K562 (cell line): Measurements from ENCODE around the gene SLC25A10. TPM values are rescaled to one million over a fixed set of nuclear protein-coding genes. Genes with fewer than 3 reads are reported as not detected.
A peak's percentile ranks its signal among the peaks of the same experiment; 100 is the strongest.

Experiments
- ARNT ChIP-seq, 2 experiments: fragments of 450-650 bp; IDR thresholded peaks; 2 replicates each; pipeline ENCODE4 v1.6.1; 2016; ENCODE audit warnings: mild to moderate bottlenecking in 1 of 2
- BCL6 ChIP-seq: fragments of 250-450 bp; sonication (Bioruptor Pico); IDR thresholded peaks from 2 replicates; pipeline ENCODE4 v1.4.0; 2020
- BRD9 ChIP-seq: fragments of 450-650 bp; IDR thresholded peaks from 2 replicates; pipeline ENCODE4 v1.6.1; 2018; ENCODE audit warnings: low read depth; ENCODE audit not compliant: partially characterized antibody
- CC2D1A ChIP-seq: fragments of 450-650 bp; IDR thresholded peaks from 2 replicates; pipeline ENCODE4 v1.6.1; 2017; ENCODE audit warnings: mild to moderate bottlenecking
- CREM ChIP-seq: IDR thresholded peaks from 2 replicates; pipeline ENCODE4 v1.6.1; 2014; ENCODE audit warnings: antibody characterized with exemption, low read depth
- DPF2 ChIP-seq: fragments of 450-650 bp; IDR thresholded peaks from 2 replicates; pipeline ENCODE4 v1.6.1; 2016
- FOXJ2 ChIP-seq: fragments of 200-800 bp; sonication (Bioruptor generic); IDR thresholded peaks from 2 replicates; pipeline ENCODE4 v1.6.1; 2016; ENCODE audit warnings: missing genetic modification characterization, missing compliant biosample characterization
- GABPB1 ChIP-seq: sonication (generic); formaldehyde crosslinking; IDR thresholded peaks from 2 replicates; pipeline ENCODE4 v1.8.0; 2022; ENCODE audit warnings: mild to moderate bottlenecking, missing genetic modification reagents
- HMG20B ChIP-seq: fragments of 250-450 bp; sonication (Bioruptor Pico); IDR thresholded peaks from 2 replicates; pipeline ENCODE4 v1.5.0; 2021; ENCODE audit warnings: mild to moderate bottlenecking
- NFIX ChIP-seq: fragments of 250-450 bp; sonication (Bioruptor Pico); IDR thresholded peaks from 2 replicates; pipeline ENCODE4 v1.4.0; 2020; ENCODE audit warnings: low read depth, mild to moderate bottlenecking, moderate library complexity
- POLR2AphosphoS2 ChIP-seq: IDR thresholded peaks from 2 replicates; pipeline ENCODE4 v1.6.1; 2012; ENCODE audit warnings: low read length, improper control_type of control experiment
- SMAD1 ChIP-seq: fragments of 150-350 bp; IDR thresholded peaks from 2 replicates; pipeline ENCODE4 v1.6.1; 2014; ENCODE audit warnings: low read length, low read depth; ENCODE audit not compliant: partially characterized antibody
- SMARCB1 ChIP-seq: IDR thresholded peaks from 2 replicates; pipeline ENCODE4 v1.6.1; 2011; ENCODE audit warnings: improper control_type of control experiment, low read depth; ENCODE audit not compliant: insufficient read length
- TAF7 ChIP-seq: fragments of 450-650 bp; IDR thresholded peaks from 2 replicates; pipeline ENCODE4 v1.6.1; 2016; ENCODE audit warnings: missing genetic modification characterization, missing compliant biosample characterization
- TEAD4 ChIP-seq, 2 experiments: sonication (generic) in 1 of 2; formaldehyde crosslinking in 1 of 2; IDR thresholded peaks; 2 replicates each; pipeline versions ENCODE4 v1.6.1 to v1.8.0; 2012 to 2022; ENCODE audit warnings: borderline replicate concordance in 1 of 2, inconsistent platforms in 1 of 2, low read length in 1 of 2, mild to moderate bottlenecking in 1 of 2, missing genetic modification reagents in 1 of 2
- XRCC3 ChIP-seq: fragments of 450-650 bp; IDR thresholded peaks from 2 replicates; pipeline ENCODE4 v1.6.1; 2017; ENCODE audit warnings: mild to moderate bottlenecking, moderate library complexity
- ZBTB17 ChIP-seq: fragments of 450-650 bp; formaldehyde crosslinking; IDR thresholded peaks from 2 replicates; pipeline ENCODE4 v1.4.0; 2020; ENCODE audit warnings: mild to moderate bottlenecking
- polyA plus RNA-seq, 8 experiments: library from polyadenylated mRNA; depleted of rRNA in 4 of 8; stranded (reverse) in 5 of 8; unstranded in 3 of 8; fragments of >200 nt; fragmentation: Nextera tagmentation in 2 of 8; fragmentation: Illumina TruSeq in 1 of 8; extraction: Ambion mirVana in 2 of 8; extraction: Trizol in 1 of 8; gene quantifications; 2 replicates each; pipeline versions ENCODE4 v1.2.1 to v1.2.3, GENCODE V29; 2011 to 2014; ENCODE audit warnings: inconsistent platforms in 1 of 8, missing spikeins in 1 of 8
- total RNA-seq, 7 experiments: library from RNA; depleted of rRNA in 6 of 7; stranded (reverse); fragments of >200 nt in 6 of 7; fragmentation: Illumina TruSeq in 2 of 7; extraction: Trizol in 2 of 7; gene quantifications; 2 replicates each; pipeline versions ENCODE4 v1.2.1 to v1.2.3, GENCODE V29; 2011 to 2021; ENCODE audit warnings: low replicate concordance in 1 of 7
- TF ChIP-seq, protein P1 (sequence below): sonication (generic); formaldehyde crosslinking; IDR thresholded peaks from 2 replicates; pipeline ENCODE4 v1.8.0; 2022; ENCODE audit warnings: missing genetic modification reagents, mild to moderate bottlenecking, moderate library complexity, borderline replicate concordance
- TF ChIP-seq, protein P2 (sequence below), 2 experiments: fragments of 450-650 bp; IDR thresholded peaks; 2 replicates each; pipeline ENCODE4 v1.6.1; 2018; ENCODE audit warnings: mild to moderate bottlenecking in 2 of 2, low read depth in 1 of 2; ENCODE audit not compliant: partially characterized antibody in 2 of 2
- TF ChIP-seq, protein P3 (sequence below): fragments of 450-650 bp; formaldehyde crosslinking; IDR thresholded peaks from 2 replicates; pipeline ENCODE4 v1.4.0; 2020; ENCODE audit warnings: mild to moderate bottlenecking, moderate library complexity

Gene SLC25A10
- total and polyA plus RNA-seq, 9 of the 15 experiments (the other 6 are each of a cell fraction or from before 2014, with no cell fraction given): 0.10 to 85.6 (median 34.3) TPM

DNA sequence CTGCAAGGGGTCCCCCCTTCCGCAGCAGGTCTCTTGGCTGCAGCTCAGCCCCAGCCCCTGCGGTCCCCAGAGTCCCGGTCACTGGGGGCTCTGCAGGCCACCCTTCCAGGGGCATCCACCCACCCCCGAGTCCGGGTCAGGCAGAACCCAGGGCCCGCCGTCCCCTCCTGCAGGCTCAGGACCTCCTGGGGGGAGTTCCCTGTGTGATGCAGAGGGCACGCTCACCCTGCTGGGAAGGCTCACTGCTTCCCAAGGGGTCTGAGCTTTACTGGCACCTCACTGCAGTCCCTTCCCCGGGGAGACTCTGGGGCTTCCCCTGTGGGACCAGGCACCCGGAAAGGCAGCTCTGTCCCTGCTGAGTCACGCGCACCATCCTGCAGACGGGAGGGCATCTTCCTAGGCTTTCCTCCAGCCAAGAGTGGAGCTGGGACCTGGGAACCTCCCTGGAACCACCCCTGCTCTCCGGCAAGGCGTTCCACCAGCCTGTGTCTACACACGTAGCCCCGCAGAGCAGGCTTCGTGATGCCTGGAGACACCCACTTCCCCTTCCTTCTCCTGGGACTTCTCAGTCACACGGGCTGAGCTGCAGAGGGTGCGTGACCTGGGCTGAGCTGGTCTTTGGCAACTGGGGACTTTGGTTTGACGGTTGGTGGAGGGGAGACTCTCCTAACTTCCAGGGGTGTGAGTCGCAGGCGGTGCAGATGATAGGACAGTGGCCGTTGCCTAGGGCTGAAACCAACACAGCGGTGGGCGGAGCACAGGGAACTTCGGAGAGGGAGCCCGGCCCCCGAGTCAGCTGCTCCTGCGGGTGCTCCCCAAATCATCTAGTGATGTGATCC, 23.4 kb downstream of the SLC25A10 start (continued):
- no peak for TF ChIP-seq SMAD1
- no peak for TF ChIP-seq NFIX (CRISPR knock-in tag)
- no peak for TF ChIP-seq ZBTB17 (CRISPR knock-in tag)
- no peak for TF ChIP-seq XRCC3
- 0 out of 2 replicates have a peak, but pooled peaks have one; percentile 23 for TF ChIP-seq DPF2
- no peak for TF ChIP-seq BCL6 (CRISPR knock-in tag)
- TF ChIP-seq CC2D1A: no peak
- no peak for TF ChIP-seq POLR2AphosphoS2
- TF ChIP-seq GABPB1 (CRISPR knock-in tag): 0 out of 2 replicates have a peak, but pooled peaks have one; percentile 26
- 0 out of 2 replicates have a peak, but pooled peaks have one; percentile 8 for TF ChIP-seq CREM
- TF ChIP-seq TAF7 (tag): no peak
- TF ChIP-seq, protein P1, sequence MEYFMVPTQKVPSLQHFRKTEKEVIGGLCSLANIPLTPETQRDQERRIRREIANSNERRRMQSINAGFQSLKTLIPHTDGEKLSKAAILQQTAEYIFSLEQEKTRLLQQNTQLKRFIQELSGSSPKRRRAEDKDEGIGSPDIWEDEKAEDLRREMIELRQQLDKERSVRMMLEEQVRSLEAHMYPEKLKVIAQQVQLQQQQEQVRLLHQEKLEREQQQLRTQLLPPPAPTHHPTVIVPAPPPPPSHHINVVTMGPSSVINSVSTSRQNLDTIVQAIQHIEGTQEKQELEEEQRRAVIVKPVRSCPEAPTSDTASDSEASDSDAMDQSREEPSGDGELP (CRISPR knock-in tag): peak; percentile 85; the same call in 1 of the 2 replicates
- no peak for TF ChIP-seq SMARCB1
- TF ChIP-seq, protein P2, sequence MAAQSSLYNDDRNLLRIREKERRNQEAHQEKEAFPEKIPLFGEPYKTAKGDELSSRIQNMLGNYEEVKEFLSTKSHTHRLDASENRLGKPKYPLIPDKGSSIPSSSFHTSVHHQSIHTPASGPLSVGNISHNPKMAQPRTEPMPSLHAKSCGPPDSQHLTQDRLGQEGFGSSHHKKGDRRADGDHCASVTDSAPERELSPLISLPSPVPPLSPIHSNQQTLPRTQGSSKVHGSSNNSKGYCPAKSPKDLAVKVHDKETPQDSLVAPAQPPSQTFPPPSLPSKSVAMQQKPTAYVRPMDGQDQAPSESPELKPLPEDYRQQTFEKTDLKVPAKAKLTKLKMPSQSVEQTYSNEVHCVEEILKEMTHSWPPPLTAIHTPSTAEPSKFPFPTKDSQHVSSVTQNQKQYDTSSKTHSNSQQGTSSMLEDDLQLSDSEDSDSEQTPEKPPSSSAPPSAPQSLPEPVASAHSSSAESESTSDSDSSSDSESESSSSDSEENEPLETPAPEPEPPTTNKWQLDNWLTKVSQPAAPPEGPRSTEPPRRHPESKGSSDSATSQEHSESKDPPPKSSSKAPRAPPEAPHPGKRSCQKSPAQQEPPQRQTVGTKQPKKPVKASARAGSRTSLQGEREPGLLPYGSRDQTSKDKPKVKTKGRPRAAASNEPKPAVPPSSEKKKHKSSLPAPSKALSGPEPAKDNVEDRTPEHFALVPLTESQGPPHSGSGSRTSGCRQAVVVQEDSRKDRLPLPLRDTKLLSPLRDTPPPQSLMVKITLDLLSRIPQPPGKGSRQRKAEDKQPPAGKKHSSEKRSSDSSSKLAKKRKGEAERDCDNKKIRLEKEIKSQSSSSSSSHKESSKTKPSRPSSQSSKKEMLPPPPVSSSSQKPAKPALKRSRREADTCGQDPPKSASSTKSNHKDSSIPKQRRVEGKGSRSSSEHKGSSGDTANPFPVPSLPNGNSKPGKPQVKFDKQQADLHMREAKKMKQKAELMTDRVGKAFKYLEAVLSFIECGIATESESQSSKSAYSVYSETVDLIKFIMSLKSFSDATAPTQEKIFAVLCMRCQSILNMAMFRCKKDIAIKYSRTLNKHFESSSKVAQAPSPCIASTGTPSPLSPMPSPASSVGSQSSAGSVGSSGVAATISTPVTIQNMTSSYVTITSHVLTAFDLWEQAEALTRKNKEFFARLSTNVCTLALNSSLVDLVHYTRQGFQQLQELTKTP (IDR thresholded peaks at IDR 0.05; ENCODE audit: low read depth in 1 of 2, partially characterized antibody in 2 of 2): no peak
- no peak for TF ChIP-seq BRD9
- TF ChIP-seq ARNT (IDR thresholded peaks at IDR 0.05): no peak
- no peak for TF ChIP-seq FOXJ2
- TF ChIP-seq HMG20B: no peak
- TF ChIP-seq, protein P3, sequence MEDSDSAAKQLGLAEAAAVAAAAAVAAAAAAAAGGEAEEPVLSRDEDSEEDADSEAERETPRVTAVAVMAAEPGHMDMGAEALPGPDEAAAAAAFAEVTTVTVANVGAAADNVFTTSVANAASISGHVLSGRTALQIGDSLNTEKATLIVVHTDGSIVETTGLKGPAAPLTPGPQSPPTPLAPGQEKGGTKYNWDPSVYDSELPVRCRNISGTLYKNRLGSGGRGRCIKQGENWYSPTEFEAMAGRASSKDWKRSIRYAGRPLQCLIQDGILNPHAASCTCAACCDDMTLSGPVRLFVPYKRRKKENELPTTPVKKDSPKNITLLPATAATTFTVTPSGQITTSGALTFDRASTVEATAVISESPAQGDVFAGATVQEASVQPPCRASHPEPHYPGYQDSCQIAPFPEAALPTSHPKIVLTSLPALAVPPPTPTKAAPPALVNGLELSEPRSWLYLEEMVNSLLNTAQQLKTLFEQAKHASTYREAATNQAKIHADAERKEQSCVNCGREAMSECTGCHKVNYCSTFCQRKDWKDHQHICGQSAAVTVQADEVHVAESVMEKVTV (CRISPR knock-in tag): no peak
- no peak for TF ChIP-seq TEAD4 (IDR thresholded peaks at IDR 0.05; ENCODE audit: low read length)
- TF ChIP-seq TEAD4 (CRISPR knock-in tag; IDR thresholded peaks at IDR 0.05; ENCODE audit: borderline replicate concordance): no peak
